Thoracic aorta (tissue), 2 donors: ENCODE results near the gene CRABP2. TPM values are rescaled to one million over a fixed set of nuclear protein-coding genes. Genes with fewer than 3 reads are reported as not detected.

Experiments
- total RNA-seq, 2 donors: library from RNA; depleted of rRNA; stranded (reverse); fragments of >200 nt; gene quantifications; one replicate each; pipeline versions ENCODE4 v1.1.0 to v1.2.3, GENCODE V29; 2016

The CRABP2 gene
- total RNA-seq, 2 donors from 2014 or later, result 1.3 to 7.0 TPM

Other genes starting within 250 kb of the CRABP2 start
- gene MEF2D, start 204.8 kb downstream of the CRABP2 start, total RNA-seq, result 100 to 1,000 TPM in 1 of 2 donors, 10 to 100 TPM in 1; 76.1 to 101 TPM
- gene IQGAP3, start 133.0 kb downstream of the CRABP2 start, total RNA-seq, result 1 to 10 TPM; 2.2 to 3.5 TPM
- not detected for gene TTC24, start 125.9 kb downstream of the CRABP2 start, total RNA-seq
- gene NAXE, start 113.8 kb downstream of the CRABP2 start, total RNA-seq, result 10 to 100 TPM; 38.3 to 66.5 TPM
- 10 to 100 TPM in 1 of 2 donors, 1 to 10 TPM in 1; 8.1 to 69.3 TPM for gene GPATCH4, start 104.1 kb downstream of the CRABP2 start, total RNA-seq
- 1 to 10 TPM in 1 of 2 donors, not detected in 1; 1.2 TPM for gene HAPLN2, start 86.2 kb downstream of the CRABP2 start, total RNA-seq
- gene BCAN, start 63.5 kb downstream of the CRABP2 start, total RNA-seq, result under 1 TPM; 0.54 to 0.99 TPM
- gene NES, start 28.2 kb downstream of the CRABP2 start, total RNA-seq, result 10 to 100 TPM; 30.6 to 30.9 TPM
- 10 to 100 TPM; 15.2 to 17.9 TPM for gene METTL25B, start 22.9 kb upstream of the CRABP2 start, total RNA-seq
- 10 to 100 TPM; 15.0 to 19.8 TPM for gene ISG20L2, start 23.2 kb upstream of the CRABP2 start, total RNA-seq
- gene MRPL24, start 35.5 kb upstream of the CRABP2 start, total RNA-seq, result 10 to 100 TPM; 22.6 to 35.6 TPM
- gene HDGF, start 46.1 kb upstream of the CRABP2 start, total RNA-seq, result 100 to 1,000 TPM in 1 of 2 donors, 10 to 100 TPM in 1; 93.5 to 118 TPM
- 10 to 100 TPM; 22.9 to 34.5 TPM for gene PRCC, start 62.0 kb upstream of the CRABP2 start, total RNA-seq
- 1 to 10 TPM in 1 of 2 donors, under 1 TPM in 1; 0.81 to 1.1 TPM for gene SH2D2A, start 111.3 kb upstream of the CRABP2 start, total RNA-seq
- not detected for gene INSRR, start 153.5 kb upstream of the CRABP2 start, total RNA-seq
- gene NTRK1, start 155.3 kb upstream of the CRABP2 start, total RNA-seq, result under 1 TPM; 0.42 to 0.81 TPM
- 10 to 100 TPM; 31.0 to 34.9 TPM for gene PEAR1, start 188.1 kb upstream of the CRABP2 start, total RNA-seq
- not detected for gene LRRC71, start 215.0 kb upstream of the CRABP2 start, total RNA-seq